Heart left ventricle (tissue), 13 donors: ENCODE data around the gene FAM98C.

Experiments used
- CTCF ChIP-seq, 12 donors: fragments of 200-600 bp; sonication (generic) in 4 of 12; IDR thresholded peaks; one replicate each; pipeline versions ENCODE4 v1.5.0 to v1.8.0; 2018 to 2022; ENCODE audit warnings: antibody characterized with exemption in 12 of 12, mild to moderate bottlenecking in 5 of 12
- POLR2A ChIP-seq, 2 donors: fragments of 450-650 bp; IDR thresholded peaks; one replicate each; pipeline ENCODE4 v1.6.1; 2017; ENCODE audit warnings: antibody characterized with exemption in 2 of 2, mild to moderate bottlenecking in 2 of 2, moderate library complexity in 2 of 2
- donor health status: ischemic (EF 13 %, LVEDD 7.1; RV severe dilation, severe dysfunction).
- donor health status: DM: no; HTN: yes; CAD: no.
- donor health status: DM: no; HTN: no; CAD: no.
- donor health status: ischemic (EF 25% LVEDD 6.9; RV normal size, moderate dysfunction).
- donor health status: ischemic (EF 25% LVEDD 5.7; RV mildly dilated, moderate dysfunction).
- donor health status: ischemic (EF 35%, LVEDD 5.7; RV mildly dilated, moderate dysfunction).
- donor health status: nonischemic (EF 11% LVEDD 7.7; RV severe dilation, severe dysfunction).
- donor health status: DM: yes; HTN: yes; CAD: no.
- donor health status: PGD.
- donor health status: ischemic (EF 29% LVEDD 5.4; RV normal size, mild dysfunction).
- donor health status: nonischemic (EF 23%, LVEDD 6.1; RV moderate dilation, normal function).

- no peak for TF ChIP-seq CTCF (IDR thresholded peaks at IDR 0.05)
- TF ChIP-seq POLR2A (IDR thresholded peaks at IDR 0.05) = no peak
Measured at GRCh38 chr19:38455031-38455430, 52.1 kb downstream of the FAM98C start.
